Activated CD8-positive, alpha-beta memory T cell treated with anti-CD3 and anti-CD28 coated beads for 24 hours (primary cell): ENCODE data around the gene DCP1A.
"Not testable (repeated sequence)": the region's sequence is repeated elsewhere in the genome, so short reads cannot be mapped to it uniquely, and the experiment has no call there.

Source experiments
- DNase-seq: peaks from one replicate; pipeline ENCODE4 v3.0.0-alpha.2; 2020

Gene DCP1A

DNA sequence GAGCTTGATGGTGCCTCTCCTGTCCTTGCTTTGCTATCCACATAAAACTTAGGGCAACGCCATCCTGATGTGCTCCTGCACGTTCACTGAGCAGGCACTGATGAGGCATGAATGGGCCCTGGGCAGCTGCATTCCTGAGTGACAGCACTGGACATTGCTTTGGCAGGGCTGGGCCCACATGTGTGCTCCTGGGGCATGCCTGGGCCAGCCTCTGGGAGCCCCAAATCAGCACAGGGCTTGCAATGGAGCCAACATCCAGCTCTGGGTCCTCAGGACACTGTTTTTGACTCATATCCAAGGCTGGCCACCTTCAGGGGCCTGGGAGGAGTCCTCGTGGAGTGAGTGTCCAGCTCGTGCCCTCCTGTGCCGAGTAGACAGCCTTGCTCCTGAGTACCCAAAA lies 85.6 kb downstream of the DCP1A start:
- no peak for DNase-seq

DNA sequence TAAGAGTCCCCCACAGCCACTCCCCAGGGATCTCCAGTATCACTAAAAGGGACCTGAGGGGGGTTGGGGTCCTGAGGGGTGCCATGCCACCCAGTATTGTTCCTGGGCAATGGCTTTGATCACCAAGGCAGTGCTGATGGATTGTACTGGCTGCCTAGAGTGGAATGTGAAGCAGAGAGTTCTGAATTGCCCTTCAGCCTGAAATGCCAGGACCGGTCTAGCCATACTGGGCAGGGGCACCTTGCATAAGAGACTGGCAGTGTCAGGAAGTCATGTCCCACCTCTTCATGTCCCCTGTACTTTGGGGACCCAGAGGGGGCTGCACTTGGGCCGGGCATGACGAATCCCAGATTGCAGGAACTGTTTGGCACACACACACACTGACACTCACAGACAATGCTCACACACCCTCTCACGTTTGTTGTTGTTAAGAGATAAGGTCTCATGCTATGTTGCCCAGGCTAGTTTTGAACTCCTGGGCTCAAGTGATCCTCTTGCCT lies 87.0 kb downstream of the DCP1A start:
- DNase-seq = no peak

GRCh38 chr3:53259427-53260259 lies 87.7 kb downstream of the DCP1A start:
- DNase-seq = no peak

DNA sequence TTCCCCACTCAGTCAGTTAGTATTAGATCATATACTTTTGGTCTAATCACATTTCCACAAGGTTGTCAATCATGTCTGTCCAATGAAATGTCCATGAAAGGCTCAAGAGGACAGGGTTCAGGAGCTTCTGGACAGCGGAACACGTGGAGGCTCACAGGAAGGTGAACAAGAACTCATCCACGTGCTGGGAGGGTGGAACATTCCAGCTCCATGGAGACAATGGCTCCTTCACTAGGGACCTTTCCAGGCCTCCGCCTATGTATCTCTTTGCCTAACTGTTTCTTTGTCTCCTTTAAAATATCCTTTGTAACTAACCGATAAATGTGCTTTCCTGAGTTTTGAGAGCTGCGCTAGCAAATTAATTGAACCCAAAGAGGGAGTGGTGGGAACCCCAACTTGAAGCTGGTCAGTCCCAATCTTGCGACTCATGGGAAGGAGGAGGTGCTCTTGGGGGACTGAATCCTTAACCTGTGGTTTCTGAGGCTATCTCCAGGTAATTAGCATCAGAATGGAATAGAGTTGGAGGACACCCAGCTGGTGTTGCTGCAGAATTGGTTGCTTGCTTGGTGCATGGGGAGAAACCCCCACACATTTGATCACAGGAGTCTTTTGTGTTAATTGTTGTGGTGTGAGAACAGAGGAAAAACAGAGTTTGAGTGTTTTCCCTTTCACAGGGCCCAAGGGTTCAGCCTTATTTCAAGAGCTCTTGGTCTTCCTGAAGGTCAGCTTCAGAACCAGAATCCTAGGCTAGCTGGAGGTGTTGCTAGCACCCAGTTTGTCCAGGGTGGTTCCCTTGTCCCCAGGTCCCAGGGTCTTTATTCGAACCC lies 88.5 kb downstream of the DCP1A start:
- DNase-seq = no peak

DNA sequence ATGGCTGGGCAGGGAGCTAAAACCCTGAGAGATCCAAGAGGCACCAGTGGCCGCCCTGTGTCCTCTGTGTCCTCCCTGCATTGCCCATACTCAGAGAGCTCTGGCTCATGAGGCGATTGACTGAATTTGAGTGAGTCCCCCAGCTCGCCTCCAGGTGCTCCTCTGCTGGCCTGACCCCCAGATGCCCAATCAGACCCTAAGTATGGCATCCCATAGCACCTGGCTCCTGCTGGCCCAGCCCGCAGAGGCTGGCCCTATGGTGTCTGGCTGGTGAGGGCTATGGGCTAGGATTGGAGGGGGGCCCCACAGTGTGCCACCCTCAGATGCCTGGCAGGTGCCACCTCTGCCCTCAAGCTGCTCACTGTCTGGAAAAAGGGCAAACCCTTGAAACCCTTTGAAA lies 89.9 kb downstream of the DCP1A start:
- no peak for DNase-seq

GRCh38 chr3:53256704-53257055 lies 90.7 kb downstream of the DCP1A start:
- no peak for DNase-seq

- DNase-seq = peak; percentile 89
Observed at GRCh38 chr3:53255775-53256703, 91.3 kb downstream of the DCP1A start, which contains the start of gene TKT. TSS of gene TKT (minus strand) at chr3:53256022. CDS start at chr3:53255942, 80 bp downstream.

- DNase-seq = no peak
Observed at GRCh38 chr3:53255423-53255774, 91.9 kb downstream of the DCP1A start.

DNA sequence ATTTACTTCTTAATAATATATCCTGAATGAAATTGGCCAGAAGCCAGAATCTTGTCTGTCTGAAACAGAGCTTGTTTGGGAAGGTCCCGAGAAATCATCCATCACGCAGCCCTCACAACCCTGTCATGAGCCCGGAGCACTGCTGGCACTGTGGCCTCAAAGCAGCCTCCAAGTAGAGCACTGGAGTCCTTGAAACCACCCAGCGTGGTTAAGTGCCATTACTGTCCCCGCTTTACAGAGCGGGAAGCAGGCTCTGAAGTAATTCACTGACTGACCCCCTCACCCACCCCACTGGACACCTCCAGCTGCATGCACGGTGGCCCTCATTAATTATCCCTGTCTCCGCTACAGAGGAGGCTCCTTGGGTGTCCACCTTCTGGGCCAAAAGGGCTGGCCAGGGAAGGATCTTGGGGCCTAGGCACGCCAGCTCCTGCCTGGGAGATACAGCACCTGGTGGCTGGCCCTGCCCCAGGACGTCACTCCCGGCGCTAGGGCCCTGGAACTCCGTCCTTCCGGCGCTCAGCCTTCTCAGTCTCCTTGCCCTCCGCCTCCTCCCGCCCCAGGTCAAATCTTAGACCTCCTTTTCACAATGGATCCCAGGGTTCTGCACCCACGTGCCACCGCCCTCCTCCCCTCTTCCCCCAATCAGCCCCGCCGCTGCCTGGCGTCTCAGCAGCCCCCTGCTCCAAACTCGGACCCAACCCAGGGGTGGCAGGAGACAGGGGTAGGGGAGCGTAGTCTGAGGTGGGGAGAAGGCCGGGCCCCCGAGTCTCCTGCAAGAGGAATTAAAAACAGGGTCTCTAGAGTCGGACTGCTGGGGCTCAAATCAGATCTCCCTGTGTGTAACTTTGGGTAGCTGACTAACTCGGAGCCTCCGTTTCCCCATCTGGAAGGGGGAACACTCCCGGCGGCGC lies 92.6 kb downstream of the DCP1A start:
- peak; percentile 82 for DNase-seq

- no peak for DNase-seq
Observed at GRCh38 chr3:53253707-53254508, 93.4 kb downstream of the DCP1A start.

- not testable (repeated sequence) for DNase-seq
Observed at GRCh38 chr3:53252947-53253322, 94.4 kb downstream of the DCP1A start.

GRCh38 chr3:53252096-53252946 lies 95.0 kb downstream of the DCP1A start:
- DNase-seq = no peak

GRCh38 chr3:53250881-53251605 lies 96.3 kb downstream of the DCP1A start:
- no peak for DNase-seq

GRCh38 chr3:53250453-53250852 lies 96.9 kb downstream of the DCP1A start:
- DNase-seq = no peak

- no peak for DNase-seq
Observed at GRCh38 chr3:53248161-53248560, 99.2 kb downstream of the DCP1A start.

- no peak for DNase-seq
Observed at GRCh38 chr3:53247619-53248018, 99.7 kb downstream of the DCP1A start.

DNA sequence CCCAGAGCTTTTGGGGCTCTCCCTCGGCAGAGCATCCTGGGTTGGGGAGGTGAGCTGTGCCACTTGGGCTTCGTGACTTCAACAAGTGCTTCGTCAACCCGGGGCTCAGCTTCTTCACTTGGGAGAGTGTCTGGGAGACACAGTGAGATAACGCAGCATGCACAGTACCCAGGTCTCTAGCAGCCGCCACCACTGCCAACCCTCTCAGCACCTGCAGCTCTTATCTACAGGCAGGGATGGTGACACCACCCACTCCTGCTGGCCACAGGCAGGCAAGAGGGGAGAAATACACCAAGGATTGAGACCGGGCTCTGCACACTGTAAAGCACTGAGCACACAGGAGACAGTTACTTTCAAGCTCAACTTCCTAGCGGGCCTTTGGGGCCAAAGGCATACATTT lies 103.1 kb downstream of the DCP1A start:
- DNase-seq = no peak

- no peak for DNase-seq
Observed at GRCh38 chr3:53243785-53244184, 103.6 kb downstream of the DCP1A start.

DNA sequence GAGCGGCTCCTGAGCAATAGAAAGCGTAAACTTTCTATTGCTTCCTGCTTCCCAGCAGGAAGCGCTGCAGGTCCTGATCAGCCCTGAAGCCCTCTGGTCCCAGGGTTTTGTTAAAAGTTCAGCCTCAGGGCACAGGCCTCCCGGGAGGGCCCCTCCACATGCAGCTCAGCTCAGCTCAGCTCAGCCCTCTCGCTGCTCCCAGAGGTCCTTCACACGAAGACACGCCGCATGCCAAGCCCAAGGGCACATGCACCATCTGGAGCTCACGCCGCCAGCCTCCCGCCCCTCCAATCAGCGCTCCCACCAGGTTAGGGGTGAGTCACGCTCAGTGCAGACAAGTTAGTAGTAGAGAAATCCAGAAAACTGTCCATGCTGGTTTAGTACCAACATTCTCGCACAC lies 104.2 kb downstream of the DCP1A start:
- no peak for DNase-seq
